ENCODE data around the gene ESYT1. TPM values are rescaled to one million over a fixed set of nuclear protein-coding genes. Genes with fewer than 3 reads are reported as not detected.
A peak's percentile ranks its signal among the peaks of the same experiment; 100 is the strongest.

ESYT1 gene, protein sequence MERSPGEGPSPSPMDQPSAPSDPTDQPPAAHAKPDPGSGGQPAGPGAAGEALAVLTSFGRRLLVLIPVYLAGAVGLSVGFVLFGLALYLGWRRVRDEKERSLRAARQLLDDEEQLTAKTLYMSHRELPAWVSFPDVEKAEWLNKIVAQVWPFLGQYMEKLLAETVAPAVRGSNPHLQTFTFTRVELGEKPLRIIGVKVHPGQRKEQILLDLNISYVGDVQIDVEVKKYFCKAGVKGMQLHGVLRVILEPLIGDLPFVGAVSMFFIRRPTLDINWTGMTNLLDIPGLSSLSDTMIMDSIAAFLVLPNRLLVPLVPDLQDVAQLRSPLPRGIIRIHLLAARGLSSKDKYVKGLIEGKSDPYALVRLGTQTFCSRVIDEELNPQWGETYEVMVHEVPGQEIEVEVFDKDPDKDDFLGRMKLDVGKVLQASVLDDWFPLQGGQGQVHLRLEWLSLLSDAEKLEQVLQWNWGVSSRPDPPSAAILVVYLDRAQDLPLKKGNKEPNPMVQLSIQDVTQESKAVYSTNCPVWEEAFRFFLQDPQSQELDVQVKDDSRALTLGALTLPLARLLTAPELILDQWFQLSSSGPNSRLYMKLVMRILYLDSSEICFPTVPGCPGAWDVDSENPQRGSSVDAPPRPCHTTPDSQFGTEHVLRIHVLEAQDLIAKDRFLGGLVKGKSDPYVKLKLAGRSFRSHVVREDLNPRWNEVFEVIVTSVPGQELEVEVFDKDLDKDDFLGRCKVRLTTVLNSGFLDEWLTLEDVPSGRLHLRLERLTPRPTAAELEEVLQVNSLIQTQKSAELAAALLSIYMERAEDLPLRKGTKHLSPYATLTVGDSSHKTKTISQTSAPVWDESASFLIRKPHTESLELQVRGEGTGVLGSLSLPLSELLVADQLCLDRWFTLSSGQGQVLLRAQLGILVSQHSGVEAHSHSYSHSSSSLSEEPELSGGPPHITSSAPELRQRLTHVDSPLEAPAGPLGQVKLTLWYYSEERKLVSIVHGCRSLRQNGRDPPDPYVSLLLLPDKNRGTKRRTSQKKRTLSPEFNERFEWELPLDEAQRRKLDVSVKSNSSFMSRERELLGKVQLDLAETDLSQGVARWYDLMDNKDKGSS
- 81.1 and 103 TPM in 2 replicates for total RNA-seq (2014; rRNA removed; shearing (Covaris generic))

DNA sequence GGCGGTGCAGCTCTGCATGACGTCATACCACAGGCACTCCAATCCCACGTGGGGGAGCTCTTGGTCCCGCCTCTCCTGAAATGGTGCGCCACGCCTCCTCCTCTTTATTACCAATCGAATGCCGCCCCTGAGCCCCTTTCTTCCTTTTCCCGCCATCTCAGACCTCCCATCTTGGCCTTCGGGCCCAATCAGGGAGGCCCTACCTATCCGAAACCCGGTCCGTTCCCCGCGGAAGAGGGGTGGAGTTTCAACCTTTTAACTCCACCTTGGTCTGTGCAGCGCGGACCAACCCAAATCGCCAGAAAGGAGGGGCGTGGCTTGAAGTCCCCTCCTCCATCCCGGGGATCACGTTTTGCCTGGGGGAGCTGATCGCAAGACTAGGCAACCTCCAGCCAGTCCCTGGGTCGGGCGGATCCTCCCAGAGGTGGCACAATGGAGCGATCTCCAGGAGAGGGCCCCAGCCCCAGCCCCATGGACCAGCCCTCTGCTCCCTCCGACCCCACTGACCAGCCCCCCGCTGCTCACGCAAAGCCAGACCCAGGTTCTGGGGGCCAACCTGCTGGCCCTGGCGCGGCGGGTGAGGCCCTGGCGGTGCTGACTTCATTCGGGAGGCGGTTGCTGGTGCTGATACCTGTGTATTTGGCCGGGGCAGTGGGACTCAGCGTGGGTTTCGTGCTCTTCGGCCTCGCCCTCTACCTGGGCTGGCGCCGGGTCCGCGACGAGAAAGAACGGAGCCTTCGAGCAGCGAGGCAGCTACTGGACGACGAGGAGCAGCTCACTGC, at the start of gene ESYT1:
TSS of gene ESYT1 (plus strand) at position 380 of the 782 bp plus-strand sequence. CDS start at position 433, 53 bp downstream.
- DNase-seq (ENCODE audit: low spot score) = peak; percentile 99

DNA sequence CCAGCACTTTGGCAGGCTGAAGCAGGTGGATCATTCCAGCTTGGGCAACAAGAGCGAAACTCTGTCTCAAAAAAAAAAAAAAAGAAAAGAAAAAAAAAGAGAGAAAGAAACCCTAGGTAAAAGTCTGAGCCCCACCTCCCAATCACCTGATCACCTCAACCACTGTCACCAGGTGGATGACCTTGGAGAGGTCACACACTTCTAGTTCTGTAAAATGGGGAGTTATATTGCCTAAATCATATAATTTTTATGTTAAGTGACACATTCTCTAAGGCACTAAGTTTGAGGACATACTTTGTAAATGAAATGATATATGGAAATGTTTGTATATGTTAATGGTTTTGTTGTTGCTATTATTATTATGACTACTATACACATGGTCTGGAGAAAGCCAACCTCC, 49.6 kb upstream of the ESYT1 start:
- DNase-seq (ENCODE audit: low spot score) = no peak

DNA sequence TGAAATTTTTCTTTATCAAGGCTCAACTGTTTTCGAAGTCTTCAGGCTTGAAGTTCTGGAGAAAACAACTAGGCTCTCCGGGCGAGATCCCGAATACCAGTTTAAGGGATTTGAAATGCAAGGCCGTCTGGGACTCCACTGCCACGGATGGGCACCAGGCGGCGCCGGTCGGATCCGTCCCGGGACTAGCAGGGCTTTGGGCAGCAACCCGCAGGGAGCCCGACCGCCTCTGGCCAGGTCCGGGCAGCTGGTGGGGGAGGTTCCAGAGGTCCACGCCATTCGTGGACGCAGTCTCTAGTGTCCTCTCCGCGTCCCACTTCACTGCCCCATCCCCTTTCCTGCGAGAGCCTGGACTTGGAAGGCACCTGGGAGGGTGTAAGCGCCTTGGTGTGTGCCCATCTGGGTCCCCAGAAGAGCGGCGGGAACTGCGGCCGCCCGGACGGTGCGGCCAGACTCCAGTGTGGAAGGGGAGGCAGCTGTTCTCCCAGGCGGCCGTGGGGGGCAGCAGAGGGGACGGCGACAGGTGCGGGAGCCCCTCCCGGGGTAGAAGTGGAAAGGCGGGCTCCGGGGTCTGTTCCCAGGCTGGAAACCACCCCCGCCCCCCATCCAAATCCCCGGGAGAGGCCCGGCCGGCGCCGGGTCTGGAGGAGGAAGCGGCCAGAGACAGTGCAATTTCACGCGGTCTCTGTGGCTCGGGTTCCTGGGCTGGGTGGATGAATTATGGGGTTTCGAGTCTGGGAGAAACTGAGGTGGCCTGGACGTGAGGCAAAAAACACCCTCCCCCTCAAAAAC, 48.9 kb upstream of the ESYT1 start:
- DNase-seq (ENCODE audit: low spot score) = peak; percentile 94

DNA sequence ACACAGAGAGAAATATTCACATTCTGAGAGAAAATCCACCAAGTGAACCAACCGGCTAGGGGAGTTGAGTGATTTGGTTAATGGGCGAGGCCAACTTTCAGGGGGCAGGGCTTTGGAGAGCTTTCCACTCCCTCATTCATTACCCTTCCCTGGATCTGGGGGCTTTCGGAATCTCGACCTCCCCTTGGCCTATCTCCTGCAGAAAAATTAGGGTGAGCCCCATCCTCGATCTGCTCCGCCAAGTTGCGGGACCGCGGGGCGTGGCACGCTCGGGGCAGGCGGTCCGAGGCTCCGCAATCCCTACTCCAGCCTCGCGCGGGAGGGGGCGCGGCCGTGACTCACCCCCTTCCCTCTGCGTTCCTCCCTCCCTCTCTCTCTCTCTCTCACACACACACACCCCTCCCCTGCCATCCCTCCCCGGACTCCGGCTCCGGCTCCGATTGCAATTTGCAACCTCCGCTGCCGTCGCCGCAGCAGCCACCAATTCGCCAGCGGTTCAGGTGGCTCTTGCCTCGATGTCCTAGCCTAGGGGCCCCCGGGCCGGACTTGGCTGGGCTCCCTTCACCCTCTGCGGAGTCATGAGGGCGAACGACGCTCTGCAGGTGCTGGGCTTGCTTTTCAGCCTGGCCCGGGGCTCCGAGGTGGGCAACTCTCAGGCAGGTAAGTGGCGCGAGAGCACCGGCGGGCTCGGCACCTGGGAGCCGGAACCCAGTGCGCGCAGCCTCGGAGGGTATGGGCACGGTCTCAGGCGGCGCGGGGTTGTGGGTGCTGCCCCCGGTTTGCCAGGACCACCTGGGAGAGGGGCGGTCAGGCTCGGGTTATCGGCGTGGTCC, 48.1 kb upstream of the ESYT1 start, which contains the start of gene ERBB3:
TSS of gene ERBB3 (plus strand) at position 443 of the 833 bp plus-strand sequence. CDS start at position 579, 136 bp downstream.
- DNase-seq (ENCODE audit: low spot score) = peak; percentile 93

DNA sequence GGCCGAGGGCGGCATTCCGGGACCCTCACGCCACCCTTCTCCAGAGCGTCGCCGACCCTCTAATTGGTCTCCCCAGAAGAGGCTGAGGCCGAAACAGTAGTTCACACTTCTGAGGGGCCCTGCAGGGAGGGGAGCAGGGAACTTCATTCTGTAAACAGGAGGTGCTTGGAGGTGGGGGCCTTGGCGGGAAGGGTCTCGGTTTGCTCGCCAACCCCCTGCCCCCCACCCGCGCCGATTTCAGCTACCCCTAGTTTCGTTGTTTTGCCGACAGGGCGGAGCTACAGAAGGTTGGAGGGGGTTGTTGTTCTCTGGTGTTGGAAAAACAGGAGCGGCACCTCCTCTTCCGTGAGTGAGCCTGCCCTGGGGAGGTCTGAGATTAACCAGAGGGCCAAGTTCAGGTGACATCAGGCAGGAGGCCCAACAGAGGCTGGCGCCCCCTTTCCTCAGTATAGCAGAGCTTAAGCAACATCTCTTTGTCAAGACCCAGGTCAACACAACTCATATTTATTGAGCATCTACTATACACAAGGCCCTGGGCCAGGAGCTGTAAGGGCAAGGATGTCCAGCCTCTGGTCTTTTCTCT, 47.4 kb upstream of the ESYT1 start:
- DNase-seq (ENCODE audit: low spot score) = peak; percentile 64

DNA sequence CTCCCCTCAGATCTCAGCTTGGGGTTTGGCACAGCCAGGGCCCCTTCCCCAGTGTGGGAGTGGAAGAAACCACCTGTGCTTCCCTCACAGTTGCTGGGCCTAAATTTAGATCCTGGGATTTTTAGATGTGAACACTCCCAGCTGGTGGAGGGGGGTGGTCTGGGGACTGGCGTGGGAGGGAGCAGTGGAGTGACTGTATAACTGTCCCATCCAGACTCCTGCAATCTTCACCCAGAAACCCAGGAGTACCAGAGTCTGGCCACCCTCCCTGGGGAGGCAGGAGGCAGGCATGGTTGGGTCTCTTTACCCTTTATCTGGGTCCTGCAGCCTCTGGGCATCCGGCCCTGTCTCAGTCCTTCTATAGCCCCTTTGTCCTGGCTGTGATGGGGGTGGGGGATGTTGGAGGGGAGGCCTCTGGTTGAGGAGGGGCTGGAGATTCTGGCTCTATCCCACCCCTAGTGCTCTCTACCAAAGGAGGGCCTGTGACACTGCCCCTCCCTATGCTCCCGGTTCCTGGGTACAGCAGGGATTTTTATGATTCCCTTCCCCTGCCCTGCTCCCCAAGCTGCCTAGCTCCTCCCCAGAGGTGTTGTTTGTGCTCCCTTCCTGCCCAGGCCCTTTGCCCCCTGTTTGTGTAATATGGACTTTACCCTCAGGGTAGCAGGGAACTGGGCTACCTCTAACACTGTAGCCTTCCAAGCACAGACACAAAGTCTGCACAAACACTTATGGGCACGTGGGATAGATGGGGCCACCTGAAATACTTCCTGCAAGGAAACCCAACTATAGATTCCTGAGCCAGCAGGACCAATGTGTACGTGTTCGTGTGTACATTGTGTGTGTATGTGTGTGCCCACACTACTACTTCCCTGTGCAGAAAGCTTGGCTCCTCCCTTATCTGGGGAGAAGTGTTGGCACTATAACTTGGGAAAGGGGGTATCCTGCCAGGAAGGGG, 46.4 kb upstream of the ESYT1 start:
- DNase-seq (ENCODE audit: low spot score) = peak; percentile 79

DNA sequence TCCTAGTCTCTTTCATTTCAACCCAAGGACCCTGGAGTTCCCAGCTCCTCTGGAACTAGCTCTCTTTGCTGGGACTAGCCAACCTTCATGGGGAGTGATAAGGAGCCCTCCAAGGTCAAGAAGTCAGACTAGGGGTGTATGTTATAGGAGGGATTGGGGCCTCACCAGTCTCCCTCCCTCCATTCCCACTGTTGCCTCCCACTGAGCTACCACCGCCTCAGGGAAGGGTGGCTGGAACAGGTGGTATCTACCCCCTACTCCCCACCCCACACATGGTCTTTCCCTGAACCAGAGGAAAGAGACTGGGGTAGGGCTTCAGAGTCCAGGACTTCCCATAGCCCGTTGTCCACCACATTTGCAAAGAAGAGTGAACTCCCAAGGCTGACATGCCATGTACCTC, 45.7 kb upstream of the ESYT1 start:
- no peak for DNase-seq (ENCODE audit: low spot score)

DNA sequence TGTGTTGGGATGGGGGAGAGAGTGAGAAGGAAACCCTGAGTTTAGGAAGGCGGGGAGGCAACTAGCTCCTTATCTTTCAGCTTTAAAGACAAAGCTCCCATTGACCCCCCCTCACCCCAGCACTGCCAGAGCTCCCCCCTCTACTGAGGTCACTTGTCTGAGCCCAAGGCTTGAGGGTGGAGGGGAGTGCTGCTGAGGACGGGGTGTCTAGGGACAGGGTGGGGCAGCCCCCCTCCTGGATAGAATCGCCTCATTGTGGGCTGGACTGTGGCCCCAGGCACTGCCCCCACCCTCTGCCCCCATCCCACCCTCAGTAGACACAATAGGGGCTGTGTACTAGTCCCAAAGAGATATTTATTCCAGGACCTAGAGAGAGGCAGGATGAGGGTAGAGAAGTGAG, 45.1 kb upstream of the ESYT1 start:
- no peak for DNase-seq (ENCODE audit: low spot score)

DNA sequence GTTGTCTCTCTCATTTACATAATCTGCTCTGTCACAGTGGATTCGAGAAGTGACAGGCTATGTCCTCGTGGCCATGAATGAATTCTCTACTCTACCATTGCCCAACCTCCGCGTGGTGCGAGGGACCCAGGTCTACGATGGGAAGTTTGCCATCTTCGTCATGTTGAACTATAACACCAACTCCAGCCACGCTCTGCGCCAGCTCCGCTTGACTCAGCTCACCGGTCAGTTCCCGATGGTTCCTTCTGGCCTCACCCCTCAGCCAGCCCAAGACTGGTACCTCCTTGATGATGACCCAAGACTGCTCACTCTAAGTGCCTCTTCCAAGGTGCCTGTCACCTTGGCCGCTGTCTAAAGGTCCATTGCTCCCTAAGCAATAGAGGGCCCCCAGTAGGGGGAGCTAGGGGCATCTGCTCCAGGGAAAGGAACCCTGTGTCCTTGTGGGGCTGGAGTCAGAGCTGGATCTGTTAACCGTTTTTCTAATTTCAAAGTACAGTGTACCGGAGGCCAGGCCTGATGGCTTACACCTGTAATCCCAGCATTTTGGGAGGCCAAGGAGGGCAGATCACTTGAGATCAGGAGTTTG, 43.0 kb upstream of the ESYT1 start:
- peak; percentile 22 for DNase-seq (ENCODE audit: low spot score)

DNA sequence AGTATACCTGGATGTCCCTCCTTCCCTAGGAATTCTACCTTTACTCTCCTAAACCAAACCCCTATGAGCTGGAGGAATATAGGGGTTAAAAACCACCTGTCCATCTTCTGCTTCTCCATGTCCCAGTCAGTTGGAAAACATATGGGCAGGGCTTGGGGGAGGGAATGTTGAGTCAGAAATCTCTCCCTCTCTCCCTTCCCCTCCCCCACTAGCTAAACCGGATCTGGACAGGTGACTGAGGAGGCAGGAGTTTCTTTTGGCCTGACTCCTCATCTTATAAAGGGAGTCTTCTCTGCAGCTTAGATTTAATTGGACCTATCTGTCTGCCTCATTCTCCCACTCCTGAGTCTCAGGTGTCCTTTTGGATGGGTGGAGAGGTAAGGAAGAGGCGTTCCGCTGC, 42.0 kb upstream of the ESYT1 start:
- DNase-seq (ENCODE audit: low spot score) = peak; percentile 73

DNA sequence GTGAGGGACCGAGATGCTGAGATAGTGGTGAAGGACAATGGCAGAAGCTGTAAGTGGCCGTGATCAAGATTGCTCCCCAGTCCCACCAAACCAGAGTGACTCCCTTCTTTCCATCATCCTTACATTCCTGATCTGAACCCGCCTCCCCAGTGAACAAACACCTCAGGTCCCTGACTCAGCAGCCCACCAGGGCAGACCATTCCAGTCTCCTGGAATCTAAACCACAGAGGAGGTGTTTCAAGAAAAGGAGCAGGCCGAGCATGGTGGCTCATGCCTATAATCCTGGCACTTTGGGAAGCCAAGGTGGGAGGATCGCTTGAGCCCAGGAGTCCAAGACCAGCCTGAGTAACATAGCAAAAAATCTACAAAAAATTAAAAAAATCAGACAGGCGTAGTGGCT, 41.5 kb upstream of the ESYT1 start:
- DNase-seq (ENCODE audit: low spot score) = no peak

DNA sequence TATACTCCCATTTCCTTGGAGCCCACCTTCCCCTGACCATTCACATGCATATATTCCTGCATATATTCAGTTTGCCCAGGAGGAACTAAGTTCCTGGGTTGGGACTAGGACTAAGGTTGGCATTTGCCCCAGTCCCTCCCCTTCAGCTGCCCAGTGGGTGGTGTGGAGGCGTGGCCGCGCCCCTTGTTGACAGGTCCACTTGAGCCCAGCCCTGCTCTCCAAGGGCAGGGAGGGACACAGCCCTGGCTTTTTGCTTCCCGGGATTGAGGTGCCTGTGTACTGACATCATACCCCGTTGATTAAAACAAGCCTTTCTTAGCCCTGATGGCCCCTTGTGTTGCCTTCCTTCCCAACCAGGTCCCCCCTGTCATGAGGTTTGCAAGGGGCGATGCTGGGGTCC, 40.8 kb upstream of the ESYT1 start:
- DNase-seq (ENCODE audit: low spot score) = peak; percentile 69

DNA sequence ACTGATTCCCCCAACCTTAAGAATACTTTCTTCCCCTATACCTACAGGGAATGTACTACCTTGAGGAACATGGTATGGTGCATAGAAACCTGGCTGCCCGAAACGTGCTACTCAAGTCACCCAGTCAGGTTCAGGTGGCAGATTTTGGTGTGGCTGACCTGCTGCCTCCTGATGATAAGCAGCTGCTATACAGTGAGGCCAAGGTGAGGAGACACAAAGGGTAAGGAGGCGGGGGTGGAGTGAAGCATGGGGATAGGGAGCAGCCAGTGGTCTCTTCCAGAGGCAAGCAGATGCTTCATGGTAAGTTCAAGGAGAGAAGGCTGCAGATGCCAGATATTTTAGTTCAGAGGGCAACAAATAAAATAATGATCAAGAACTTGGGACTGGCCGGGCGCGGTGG, 30.3 kb upstream of the ESYT1 start:
- DNase-seq (ENCODE audit: low spot score) = no peak

DNA sequence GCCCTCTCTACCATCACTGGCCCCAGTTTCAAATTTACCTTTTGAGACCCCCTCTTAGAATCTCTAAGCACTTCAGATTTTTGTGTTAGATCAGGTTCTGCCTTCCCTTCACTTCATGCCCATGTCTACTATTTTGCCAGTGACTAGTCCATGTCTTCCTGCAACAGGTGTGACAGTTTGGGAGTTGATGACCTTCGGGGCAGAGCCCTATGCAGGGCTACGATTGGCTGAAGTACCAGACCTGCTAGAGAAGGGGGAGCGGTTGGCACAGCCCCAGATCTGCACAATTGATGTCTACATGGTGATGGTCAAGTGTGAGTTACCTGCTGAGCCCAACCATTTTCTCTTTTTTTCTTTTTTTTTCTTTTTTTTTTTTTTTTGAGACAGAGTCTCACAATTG, 29.5 kb upstream of the ESYT1 start:
- DNase-seq (ENCODE audit: low spot score) = no peak

DNA sequence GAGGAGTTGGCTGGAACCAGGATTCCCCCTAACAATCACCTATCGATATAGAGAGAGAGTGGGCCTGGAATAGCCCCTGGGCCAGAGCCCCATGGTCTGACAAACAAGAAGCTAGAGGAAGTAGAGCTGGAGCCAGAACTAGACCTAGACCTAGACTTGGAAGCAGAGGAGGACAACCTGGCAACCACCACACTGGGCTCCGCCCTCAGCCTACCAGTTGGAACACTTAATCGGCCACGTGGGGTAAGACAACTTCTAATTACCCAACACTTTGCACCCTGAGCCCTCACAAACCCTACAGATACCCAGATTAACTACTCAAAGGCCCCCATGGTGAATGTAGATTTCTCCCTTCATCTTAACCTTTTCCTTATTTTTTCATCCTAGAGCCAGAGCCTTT, 28.3 kb upstream of the ESYT1 start:
- no peak for DNase-seq (ENCODE audit: low spot score)

DNA sequence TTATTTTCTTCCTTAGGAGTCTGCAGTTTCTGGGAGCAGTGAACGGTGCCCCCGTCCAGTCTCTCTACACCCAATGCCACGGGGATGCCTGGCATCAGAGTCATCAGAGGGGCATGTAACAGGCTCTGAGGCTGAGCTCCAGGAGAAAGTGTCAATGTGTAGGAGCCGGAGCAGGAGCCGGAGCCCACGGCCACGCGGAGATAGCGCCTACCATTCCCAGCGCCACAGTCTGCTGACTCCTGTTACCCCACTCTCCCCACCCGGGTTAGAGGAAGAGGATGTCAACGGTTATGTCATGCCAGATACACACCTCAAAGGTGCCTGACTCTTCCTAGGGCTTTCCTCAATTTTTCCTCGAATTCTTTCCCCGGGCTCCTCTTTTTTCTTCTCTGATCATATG, 27.0 kb upstream of the ESYT1 start:
- DNase-seq (ENCODE audit: low spot score) = no peak

DNA sequence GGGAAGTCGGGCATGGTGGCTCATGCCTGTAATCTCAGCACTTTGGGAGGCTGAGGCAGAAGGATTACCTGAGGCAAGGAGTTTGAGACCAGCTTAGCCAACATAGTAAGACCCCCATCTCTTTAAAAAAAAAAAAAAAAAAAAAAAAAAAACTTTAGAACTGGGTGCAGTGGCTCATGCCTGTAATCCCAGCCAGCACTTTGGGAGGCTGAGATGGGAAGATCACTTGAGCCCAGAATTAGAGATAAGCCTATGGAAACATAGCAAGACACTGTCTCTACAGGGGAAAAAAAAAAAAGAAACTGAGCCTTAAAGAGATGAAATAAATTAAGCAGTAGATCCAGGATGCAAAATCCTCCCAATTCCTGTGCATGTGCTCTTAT, 25.4 kb upstream of the ESYT1 start:
- DNase-seq (ENCODE audit: low spot score) = no peak

All from HT-29 (cell line).